GM19438 (cell line): Measurements from ENCODE around the gene YIF1A.

Source experiments
- ATAC-seq: cut with Tn5 transposase; IDR thresholded peaks from one replicate; pipeline ENCODE4 v1.9.1; 2021; ENCODE audit warnings: low read depth; ENCODE audit not compliant: unreplicated experiment

Gene YIF1A

DNA sequence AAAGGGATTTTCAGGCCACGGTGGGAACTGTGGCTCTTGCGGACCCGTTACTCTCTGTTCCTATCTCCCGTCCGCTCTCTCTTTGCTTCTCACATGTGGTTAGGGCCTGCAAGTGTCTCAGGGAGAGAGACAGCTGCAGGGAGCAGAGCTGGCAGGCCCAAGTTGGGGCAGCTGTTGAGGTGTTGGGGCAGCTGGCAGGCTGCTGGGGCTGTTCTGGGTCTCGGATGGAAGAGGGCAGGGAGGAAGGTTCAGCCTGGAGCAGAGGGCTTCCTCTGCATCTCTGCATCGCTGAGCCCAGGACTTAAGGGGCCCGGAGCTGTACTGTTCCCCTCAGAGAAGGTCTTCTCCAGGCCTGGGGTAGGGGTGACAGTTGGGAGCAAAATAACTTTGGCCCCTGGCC lies 13.5 kb downstream of the YIF1A start:
- ATAC-seq: no peak

DNA sequence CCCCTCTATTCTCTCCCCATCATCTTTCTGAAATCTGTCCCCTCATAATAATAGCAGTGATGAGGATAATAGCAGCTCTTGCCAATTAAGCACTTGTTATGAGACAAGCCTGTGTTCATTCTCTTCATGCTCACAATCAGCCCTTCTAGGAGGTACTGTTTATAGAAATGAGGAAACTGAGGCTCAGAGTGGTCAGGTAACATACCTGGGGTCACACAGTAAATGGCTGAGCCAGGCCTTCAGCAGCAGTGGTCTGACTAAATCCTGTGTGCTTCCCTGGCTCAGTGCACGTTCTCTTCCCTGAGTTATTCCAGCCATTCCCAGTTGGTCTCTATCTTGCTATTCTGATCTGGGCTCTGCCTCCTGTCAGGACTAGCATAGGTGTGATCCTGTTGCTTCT lies 14.7 kb downstream of the YIF1A start:
- ATAC-seq: no peak

DNA sequence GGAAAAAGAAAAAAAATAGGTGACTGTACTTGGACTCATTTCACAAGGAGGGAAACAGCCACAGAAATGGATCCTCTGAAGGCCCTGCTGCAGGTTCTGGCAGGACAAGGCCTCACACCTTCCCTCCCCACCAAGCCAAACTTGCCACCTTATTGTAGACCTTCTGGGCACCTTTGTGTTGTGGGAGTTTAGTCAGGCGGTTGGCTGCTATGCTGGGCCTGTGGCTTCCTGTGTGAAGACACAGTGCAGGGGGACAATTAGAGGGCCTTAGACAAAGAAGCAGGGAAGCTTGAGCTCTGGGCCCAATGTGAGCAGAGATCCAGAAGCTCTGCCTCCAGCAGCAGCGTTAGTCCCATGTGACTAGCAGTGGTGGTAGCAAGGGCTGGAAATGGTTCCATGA lies 16.3 kb downstream of the YIF1A start:
- no peak for ATAC-seq

DNA sequence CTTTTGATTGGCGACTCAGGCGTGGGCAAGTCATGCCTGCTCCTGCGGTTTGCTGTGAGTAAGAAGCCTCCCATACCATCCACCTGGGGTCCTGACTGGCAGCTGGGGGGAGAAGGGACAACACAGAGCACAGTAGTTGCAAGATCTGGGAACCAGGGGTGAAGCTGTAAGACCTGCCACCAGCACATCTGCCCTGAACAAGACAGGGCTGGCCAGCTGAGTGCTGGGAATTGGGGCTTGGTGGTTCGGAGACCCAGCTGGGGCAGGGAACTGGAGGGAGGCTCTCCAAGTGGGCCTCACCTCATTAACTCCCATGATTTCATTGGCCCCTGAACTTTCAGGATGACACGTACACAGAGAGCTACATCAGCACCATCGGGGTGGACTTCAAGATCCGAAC lies 17.1 kb downstream of the YIF1A start:
- ATAC-seq: no peak

DNA sequence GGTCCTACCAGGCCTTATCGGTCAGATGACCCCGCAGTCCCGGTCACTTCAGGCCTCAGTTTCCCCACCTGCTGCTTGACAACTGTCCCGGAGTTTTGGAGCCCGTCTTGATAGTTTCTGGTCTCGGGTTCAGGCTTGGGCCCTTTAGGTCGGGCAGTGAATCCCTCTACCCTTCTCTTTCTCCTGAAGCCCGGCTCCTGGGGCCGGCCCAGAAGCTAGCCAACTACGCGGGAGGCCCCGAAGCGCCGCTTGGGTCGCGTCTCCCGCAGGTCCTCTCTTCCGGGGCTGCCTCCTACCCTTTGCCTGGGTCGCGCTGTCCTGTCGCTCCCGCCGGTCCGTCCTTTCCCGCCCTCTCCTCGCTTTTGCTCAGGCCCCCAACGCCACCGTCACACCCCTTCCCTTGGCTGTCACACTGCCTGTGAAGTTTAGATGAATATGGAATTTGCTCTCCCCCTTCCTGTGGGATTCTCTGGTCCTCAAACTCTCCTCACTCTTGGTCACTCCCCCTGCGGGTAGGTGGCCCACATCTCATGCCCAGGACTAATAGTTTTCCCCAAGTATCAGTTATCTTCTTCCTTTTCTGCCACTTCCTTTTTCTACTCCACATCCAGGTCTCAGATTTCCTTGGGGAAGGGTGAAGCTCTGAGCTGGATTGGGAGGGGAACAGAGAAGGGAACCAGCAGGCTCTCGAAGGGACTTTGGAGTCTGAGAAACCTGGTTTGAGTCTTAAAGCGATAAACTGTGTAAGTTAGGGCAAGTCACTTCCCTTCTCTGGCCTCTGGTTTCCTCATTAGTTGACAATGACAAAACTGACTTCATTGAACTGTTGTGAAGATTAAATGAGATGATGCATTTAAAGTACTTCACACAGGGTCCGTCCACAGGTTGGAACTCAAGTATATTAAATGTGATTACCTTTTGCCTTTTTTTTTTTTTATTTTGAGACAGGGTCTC lies 19.7 kb downstream of the YIF1A start:
- ATAC-seq: no peak

DNA sequence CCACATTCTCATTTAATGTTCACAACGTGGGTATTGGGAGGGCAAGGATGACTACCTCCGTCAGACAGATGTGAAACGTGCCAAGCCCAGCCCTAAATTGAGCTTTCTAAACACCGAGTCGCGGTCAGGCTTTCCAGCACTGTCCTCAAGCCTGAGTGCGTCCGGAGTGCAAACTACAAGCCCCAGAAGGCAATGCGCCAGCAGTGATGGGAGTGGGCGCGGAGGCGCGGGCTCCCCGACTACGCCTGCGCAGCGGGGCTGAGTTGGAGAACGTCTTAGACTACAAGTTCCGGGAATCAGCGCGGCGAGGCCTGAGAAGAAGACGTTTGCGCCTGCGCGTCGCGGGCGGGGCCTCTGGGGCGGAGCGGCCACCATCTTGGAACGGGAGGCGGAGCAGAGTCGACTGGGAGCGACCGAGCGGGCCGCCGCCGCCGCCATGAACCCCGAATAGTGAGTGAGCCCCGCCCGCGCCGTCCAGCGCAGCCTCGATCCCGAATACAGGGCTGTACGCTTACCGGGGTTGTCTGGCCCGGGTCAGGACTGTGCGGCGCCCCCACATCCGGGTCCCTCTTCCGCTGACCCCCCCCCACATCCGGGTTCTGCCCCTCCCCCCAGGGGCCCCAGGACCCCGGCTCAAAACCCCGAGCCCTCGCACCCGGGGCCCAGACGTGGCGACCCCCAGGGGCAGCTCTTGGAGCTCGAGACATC lies 20.5 kb downstream of the YIF1A start, which contains the start of gene RAB1B:
Gene RAB1B, plus strand, starts transcription at position 396 of the 708 bp plus-strand sequence. Its CDS starts 41 bp downstream, at position 437.
- ATAC-seq: peak; percentile 68

DNA sequence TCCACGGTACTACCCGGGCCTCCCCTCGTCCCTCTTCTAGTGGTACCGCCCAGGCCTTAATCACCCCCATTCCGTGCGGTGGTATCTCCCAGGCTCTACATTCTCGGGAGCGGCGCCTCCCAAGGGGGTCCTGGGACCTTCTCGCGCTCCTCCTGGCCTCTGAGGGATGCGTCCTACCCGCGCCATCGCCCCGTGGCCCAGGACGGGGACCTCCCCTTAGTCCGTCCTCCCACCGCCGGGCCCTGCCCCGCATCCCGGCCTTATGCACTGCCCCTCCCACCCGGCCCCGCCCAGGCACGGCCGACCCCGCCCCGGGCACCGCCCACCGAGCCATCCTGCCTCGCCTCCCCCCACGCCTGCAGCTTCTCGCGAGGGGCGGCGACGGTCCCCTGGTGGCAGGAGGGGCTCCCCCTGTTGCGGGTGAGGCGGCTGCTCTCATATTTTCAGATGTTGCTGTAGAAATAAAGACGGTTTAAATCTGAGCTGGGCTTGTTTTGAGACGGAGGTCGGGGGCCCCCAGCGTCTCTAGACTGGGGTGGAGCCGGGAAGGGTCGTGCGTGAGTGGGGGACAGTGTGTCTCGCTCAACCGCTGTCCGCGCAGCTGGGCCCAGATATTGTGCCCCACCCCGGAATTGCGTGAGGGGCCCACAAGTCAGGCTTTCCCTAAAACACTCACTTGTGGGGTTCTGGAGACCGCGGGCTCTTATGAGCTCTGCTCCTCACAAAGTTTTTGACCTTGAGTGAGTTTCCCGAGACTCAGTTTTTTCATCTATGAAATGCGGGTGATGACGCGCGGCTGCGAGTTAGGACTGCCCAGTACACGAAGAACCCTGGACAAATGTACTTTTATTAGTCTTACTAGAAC lies 21.3 kb downstream of the YIF1A start:
- ATAC-seq: peak; percentile 34

DNA sequence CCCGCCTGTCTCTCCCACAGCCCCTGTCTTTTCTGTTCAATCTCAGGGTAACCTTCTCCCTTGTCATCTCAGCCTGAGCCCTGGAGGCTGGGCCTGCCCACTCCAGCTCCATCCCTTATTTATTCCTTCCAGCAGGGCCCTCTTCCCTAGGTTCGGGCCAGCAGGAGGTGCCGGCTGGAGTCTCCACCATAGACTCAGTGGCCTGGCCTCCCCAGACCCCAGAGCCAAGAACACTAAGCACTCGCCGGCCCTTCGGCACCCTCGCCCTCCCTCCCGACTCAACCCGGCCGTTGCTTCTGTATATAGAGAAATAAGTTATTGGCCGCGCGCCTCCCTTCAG lies 21.9 kb downstream of the YIF1A start:
- ATAC-seq: no peak

DNA sequence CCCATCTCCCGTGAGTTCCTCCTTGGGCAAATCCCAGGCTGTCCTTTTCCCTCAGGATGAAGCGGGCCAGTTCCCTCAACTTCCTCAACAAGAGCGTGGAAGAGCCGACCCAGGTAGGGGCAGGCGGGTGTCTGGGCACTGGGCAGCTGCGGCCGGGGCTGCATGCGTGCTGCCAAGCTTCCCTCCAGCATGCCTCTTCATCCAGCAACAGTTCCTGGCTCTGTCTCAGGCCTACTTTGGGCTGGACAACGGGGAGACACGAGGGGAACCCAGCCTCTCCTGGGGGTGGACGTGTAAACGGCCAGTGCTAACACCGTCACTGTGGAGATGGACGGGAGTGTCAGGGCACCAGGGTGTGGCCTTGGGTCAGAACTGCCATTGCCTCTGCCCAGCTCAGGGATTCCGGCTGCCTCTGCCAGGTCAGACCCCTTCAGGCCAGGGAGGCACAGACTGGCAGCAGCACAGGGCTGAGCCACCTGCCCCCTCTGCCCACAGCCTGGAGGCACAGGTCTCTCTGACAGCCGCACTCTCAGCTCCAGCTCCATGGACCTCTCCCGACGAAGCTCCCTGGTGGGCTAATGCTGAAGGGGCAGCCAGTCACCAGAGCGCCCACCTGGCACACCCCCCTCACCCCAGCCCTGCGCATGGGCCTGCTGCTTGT lies 22.4 kb downstream of the YIF1A start:
- ATAC-seq: no peak

DNA sequence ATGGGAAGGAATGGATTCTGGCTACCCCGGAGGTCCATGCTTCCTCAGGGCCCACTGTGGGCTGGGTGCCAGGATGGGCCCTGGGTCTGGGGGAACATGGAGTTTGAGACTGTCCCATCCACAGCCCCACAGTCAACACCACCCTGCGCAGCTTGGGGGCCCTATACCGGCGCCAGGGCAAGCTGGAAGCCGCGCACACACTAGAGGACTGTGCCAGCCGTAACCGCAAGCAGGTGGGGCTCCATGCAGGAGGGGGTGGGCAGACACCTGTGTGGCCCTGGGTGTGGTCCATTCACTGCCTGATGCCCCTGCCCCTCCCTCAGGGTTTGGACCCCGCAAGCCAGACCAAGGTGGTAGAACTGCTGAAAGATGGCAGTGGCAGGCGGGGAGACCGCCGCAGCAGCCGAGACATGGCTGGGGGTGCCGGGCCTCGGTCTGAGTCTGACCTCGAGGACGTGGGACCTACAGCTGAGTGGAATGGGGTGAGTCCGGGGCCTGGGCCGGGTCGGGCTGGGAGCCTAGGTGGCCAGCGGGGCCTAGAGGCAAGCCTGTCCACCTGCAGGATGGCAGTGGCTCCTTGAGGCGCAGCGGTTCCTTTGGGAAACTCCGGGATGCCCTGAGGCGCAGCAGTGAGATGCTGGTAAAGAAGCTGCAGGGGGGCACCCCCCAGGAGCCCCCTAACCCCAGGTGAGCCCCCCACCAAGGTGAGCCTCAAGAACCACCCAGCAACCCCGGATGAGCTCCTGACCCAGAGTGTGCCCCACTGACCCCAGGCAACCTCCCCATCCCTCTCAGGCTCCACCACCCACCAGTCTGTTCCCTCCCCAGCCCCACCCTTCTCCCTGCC lies 23.2 kb downstream of the YIF1A start:
- no peak for ATAC-seq

DNA sequence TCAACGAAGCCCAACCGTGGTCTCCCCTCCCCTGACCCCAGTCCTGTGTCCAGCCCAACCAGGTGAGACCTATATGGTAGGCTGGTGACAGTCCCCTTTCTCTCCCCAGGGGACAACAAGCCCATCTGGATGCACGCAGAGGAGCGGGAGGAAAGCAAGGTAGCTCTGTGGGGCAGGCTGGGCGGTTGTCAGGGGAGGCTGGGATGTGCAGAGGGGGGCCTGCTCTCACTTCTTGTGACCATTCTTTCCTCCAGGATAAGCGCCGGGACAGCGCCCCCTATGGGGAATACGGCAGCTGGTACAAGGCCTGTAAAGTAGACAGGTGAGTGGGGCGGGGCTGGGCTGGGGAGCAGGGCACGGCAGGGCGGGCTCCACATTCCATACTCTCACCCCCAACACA lies 24.0 kb downstream of the YIF1A start:
- ATAC-seq: no peak

DNA sequence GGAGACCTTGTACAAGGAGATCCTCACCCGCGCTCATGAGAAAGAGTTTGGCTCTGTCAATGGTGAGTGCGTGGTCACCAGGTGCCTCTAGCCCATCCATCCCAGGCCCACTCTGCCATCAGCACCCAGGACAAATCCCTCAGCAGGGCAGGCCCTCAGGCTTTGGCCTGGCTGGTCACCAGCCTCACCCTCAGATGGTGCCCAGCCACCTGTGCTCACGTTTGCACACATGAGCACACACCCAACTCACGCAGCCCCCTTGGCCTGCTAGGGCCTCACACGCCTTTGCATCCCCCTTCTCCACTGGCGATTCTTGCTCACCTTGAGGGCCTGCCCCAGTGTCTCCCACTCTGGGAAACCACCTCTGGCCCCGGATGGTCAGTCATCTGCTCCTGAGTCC lies 24.6 kb downstream of the YIF1A start:
- ATAC-seq: no peak

DNA sequence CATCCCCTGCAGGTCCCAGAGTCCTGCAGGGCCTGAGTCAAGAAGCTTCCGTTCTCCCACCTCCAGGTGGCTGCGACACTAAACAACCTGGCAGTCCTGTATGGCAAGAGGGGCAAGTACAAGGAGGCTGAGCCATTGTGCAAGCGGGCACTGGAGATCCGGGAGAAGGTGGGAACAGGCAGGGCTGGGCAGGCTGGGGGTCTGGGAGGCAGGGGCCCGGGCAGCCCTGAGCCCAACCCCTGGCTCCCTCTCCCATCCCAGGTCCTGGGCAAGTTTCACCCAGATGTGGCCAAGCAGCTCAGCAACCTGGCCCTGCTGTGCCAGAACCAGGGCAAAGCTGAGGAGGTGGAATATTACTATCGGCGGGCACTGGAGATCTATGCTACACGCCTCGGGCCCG lies 25.2 kb downstream of the YIF1A start:
- ATAC-seq: no peak

DNA sequence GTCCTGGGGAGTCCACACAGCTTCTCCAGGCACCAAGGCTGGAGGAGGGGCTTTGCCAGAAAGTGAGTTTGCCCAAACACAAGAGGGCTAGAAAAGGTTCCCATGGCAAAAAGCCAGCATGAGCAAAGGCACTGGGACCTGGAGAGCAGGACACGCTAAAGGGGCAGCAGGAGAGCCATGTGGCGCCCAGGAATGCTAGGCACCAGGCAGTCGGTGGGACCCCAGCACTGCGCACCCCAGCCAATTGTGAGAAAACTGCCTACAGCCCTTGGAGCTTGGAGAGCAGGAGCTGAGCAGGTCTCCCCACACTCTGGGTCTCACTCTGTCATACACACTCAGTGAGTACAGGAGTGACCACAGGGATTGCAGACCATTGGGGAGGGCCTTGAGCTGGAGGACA lies 25.7 kb downstream of the YIF1A start:
- ATAC-seq: no peak

DNA sequence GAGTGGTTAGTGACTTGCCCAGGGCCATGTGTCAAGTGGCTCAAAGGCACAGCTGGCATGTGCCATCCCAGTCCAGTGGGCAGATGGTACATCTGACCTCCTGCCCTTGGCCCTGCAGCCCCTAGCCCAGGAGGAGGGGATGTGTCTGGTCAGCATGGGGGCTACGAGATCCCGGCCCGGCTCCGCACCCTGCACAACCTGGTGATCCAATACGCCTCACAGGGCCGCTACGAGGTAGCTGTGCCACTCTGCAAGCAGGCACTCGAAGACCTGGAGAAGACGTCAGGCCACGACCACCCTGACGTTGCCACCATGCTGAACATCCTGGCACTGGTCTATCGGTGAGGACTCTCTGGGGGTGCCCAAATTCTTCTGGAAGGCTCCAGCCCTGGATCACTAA lies 26.2 kb downstream of the YIF1A start:
- ATAC-seq: no peak

DNA sequence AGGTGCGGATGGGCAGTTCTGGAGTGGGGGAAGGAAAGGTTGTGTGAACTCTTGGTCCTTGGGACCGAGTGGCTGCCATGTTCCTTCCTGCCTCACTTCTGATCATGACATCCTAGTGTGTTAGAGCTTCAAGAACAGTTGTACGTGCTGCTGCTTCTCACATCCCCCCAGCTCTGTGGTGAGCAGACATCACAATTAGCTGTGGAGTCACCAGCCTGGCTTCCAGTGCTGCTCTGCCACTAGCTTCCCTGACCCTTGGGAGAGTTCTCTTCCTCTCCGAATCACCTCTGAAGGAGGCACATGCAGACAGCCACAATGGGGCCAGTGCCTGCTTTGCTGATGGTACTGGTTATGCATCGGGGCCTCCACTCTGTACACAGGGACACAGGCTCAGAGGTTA lies 26.8 kb downstream of the YIF1A start:
- no peak for ATAC-seq

DNA sequence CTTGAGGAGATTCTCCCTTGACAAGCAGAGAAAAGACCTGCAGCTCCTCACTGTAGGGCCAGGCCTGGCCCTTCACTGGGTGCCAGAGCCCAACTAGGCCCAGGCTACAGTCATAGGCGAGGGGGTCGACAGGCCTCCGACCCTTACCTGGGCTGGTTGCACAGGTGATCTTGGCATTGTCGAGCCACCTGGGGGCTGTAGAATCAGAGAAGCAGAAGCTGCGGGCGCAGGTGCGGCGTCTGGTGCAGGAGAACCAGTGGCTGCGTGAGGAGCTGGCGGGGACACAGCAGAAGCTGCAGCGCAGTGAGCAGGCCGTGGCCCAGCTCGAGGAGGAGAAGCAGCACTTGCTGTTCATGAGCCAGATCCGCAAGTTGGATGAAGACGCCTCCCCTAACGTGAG lies 27.4 kb downstream of the YIF1A start:
- ATAC-seq: no peak

DNA sequence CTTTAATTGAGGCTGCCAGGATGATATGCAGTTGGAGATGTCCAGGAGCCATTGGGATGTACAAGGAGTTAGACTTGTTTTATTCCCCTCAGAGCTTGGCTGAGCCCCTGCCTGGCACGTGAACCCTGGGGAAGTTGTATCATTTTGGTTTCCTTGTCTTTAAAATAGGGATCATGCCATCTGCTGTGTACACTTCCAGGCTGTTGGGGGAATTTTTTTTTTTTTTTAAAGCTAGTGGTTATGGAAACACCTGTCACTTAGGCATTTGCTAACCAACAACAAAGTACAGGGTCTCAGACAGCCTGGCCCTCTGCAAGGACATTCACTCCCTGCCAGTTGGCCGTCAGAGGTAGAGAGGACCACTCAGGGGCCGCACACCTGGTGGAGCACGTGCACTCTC lies 29.0 kb downstream of the YIF1A start:
- no peak for ATAC-seq

DNA sequence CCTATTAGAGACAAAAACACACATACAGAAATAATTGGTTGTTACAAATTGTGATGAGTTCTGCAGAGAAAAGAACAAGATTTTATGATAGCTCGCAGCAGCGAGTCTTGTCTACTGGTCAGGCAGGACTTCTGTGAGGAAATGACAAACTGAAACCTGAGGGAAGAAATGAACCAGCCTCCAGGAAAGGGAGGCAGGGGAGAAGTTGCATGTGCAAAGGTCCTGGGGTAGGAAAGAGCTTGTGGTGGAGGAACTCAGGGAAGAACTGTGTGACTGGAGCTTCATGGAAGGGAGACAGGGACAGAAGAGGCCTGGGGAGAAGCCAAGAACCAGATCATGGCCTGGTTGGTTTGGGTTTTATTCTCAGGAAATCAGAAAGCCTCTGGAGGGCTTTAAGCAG lies 29.7 kb downstream of the YIF1A start:
- no peak for ATAC-seq

DNA sequence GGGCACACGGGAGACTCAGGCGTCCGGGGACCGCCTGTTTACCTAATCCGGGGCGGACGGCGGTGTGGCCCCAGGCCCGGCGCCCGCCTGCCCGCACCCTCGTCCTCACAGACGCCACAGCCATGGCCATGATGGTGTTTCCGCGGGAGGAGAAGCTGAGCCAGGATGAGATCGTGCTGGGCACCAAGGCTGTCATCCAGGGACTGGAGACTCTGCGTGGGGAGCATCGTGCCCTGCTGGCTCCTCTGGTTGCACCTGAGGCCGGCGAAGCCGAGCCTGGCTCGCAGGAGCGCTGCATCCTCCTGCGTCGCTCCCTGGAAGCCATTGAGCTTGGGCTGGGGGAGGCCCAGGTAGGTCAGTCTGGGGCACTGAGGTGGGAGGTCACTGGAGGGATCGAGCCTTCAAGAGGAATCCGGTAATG lies 30.5 kb downstream of the YIF1A start:
- no peak for ATAC-seq
